RKO (cell line): ENCODE results near the gene WDR62.
"Not testable (repeated sequence)": the region's sequence is repeated elsewhere in the genome, so short reads cannot be mapped to it uniquely, and the experiment has no call there.

Experiments used
- DNase-seq: peaks from one replicate; pipeline ENCODE4 v3.0.0-alpha.2; 2016; ENCODE audit warnings: low spot score

The WDR62 gene

DNA sequence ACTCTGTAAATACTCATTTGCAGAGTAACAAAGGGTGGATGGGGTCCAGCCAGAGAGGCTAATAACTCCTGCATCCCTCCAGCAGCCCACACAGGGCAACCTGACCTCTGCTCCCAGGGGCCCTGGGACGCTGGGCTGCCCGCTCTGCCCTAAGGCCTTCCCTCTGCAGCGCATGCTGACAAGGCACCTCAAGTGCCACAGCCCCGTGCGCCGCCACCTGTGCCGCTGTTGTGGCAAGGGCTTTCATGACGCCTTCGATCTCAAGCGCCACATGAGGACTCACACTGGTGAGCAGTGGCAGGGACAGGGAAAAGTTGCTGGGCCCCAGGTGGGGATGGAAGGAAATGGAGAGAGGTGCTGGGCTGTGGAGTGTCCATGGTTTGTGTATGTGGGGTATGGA is 58.0 kb downstream of the WDR62 start:
- no peak for DNase-seq

GRCh38 chr19:36113425-36113824 is 58.7 kb downstream of the WDR62 start:
- DNase-seq = no peak

DNA sequence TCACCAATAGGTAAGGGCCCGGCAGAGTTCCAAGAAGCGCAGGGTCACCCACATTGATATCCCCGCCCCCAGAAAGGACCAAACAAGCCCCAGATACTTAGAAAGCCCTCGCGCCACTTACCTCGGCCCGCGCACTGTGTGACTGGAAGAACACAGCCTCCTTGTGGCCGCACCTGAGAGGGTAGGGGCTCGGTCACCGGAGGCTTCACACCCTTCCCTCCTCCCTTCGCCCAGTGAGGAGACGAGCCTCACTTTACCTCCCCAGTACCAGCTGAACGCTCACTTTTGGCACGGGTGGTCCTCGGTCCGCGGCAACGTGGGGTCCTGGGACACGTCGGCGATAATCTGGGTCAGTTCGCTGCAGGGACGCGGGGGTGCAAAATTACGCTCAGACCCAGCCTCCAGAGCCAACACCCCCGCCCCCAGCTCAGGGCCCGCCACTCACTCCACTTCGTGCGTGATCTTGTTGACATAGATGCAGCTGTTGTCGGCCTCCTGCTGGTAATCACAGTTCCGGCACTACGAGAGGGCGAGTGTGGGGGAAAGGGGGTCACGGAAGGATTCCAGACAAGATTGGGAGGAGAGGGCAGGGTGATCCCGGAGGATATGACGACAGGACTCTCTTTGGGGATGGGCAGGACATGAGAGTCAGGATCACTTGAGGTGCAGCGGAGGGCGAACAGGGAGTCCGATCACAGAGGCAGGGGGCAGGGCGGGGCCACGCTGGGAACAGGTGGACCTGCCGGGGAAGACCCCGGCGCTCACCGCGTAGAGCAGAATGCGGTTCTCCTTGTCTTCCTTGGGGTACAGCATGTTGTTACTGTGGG is 59.4 kb downstream of the WDR62 start:
- peak; percentile 48 for DNase-seq

DNA sequence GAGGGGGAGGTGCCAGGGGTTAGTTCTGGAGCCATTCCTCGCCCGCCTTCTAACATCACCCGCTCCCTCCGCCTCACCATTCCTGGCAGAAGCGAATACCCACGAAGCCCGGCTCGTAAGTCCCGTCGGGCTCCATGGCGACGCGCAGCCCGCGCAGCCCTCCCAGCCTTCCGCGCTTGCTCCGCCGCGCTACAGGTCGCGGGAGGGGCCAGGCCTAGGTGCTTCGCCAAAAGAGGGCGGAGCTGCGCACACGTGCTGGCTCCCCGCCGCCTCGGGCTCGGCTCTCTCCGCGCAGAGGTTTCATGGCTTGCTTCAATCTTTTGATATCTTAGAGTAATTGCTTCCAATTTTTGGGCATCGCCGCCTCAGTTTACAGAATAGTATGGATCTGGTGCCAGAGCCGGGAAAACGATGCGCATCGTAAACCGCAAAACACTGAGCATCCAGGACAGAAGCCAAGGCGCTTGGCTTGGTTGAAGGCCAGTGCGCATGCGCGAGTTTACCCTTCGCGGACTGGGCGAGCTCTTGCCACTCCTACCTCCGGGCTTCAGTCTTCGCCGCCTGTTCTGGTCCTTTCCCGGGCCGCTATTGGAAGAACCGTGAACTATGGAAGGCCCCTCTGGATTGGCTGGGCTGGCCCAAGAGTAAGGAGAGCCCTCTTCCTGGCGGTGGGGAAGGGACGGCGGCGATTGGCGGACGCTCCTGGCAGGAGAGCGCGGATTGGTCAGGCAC is 60.2 kb downstream of the WDR62 start, which contains the start of gene POLR2I:
POLR2I (minus strand) TSS at position 155 of the 732 bp plus-strand sequence; CDS start at position 136, 19 bp downstream.
- peak; percentile 100 for DNase-seq

- peak; percentile 43 for DNase-seq
Observed at GRCh38 chr19:36115453-36116343, 61.0 kb downstream of the WDR62 start, which contains the start of gene TBCB. TBCB (plus strand) TSS chr19:36115468; CDS start chr19:36115561, 93 bp downstream.

GRCh38 chr19:36116344-36116637 is 61.6 kb downstream of the WDR62 start:
- DNase-seq = no peak

DNA sequence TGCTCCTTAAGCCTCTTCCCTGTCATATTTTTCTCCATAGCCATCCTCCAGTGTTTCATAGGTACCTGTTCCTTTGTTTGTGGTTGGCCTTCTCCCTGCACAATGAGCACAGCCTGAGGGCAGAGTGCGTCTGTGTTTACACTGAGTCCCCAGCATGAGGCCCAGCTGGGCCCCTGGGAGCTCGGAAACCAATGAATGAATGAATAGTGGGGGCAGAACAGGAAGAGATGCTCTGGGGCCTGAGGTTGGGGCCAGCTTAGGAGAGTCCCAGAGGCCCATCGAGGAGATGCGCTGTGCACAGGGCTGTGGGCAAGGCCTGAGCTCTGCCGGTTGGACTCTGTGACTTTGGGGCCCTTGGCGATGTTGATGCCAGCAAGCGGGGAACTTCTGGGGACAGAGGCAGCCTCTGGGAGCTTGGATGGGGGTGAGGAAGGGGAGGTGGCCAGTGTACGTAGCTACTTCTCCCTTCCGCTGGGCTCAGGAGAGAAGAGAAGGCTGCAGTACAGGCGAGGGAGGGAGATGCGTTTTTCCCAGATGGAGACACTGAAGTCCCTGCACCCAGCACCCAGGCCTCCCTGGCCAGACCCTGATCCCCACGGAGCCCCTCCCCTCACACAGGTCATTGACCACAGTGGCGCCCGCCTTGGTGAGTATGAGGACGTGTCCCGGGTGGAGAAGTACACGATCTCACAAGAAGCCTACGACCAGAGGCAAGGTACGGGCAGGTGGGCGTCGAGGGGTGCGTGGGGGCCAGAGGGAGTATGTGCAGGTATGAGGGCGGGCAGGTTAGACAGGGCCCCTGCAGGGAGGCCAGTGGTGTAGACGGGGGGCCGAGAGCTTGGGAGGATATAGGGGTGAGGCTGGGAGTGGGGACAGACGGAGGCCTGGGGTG is 65.6 kb downstream of the WDR62 start:
- no peak for DNase-seq

- no peak for DNase-seq
Observed at GRCh38 chr19:36120984-36121358, 66.3 kb downstream of the WDR62 start.

- DNase-seq = no peak
Observed at GRCh38 chr19:36121486-36122124, 66.9 kb downstream of the WDR62 start.

- DNase-seq = no peak
Observed at GRCh38 chr19:36125557-36125956, 70.9 kb downstream of the WDR62 start.

DNA sequence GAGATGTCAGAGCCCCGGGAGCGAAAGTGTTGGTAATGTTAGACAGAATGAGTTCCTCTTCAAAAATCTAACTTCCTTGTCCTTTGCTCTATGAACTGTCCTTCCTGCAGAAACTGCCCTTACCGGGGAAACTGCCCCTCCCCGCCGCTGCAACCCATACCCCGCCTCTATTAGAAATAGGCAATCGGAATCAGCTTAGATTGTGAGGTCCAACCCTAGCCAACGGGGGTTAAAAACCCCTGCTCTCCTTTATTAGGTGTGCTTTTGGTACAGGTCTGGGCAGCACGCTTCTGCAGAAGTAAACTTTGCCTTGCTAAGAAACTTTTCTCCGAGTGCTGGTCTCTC is 73.7 kb downstream of the WDR62 start:
- DNase-seq = no peak

- DNase-seq = not testable (repeated sequence)
Observed at GRCh38 chr19:36131221-36131620, 76.5 kb downstream of the WDR62 start.

DNA sequence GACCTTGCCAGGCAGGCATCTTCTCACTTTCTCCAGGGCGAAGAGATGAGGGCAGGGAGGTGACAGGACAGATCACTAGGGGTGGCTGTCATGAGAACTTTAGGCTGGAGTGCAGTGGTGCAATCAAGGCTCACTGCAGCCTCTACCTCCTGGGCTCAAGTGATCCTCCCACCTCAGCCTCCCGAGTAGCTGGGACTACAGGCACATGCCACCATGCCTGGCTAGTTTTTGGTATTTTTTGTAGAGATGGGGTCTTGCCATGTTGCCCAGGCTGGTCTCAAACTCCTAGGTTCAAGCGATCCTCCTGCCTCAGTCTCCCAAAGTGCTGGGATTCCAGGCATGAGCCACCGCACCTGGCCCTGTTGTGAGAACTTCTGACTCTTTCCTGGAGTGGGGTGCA is 80.2 kb downstream of the WDR62 start:
- DNase-seq = not testable (repeated sequence)

- peak; percentile 62 for DNase-seq
Observed at GRCh38 chr19:36136964-36137686, 82.4 kb downstream of the WDR62 start.

DNA sequence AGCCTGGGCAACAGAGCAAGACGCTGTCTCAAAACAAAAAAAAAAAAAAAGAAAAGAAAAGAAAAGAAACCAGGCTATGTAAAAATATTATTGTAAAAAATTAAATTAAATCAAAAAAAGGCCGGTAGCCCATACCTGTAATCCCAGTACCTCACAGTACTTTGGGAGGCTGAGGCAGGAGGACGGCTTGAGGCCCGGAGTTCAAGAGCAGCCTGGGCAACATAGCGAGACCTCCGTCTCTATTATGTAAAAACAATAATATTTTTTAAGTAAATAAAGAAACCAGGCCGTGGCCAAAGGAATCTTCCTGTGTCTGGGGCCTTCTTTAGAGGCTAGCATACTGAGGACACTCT is 84.4 kb downstream of the WDR62 start:
- DNase-seq = no peak

DNA sequence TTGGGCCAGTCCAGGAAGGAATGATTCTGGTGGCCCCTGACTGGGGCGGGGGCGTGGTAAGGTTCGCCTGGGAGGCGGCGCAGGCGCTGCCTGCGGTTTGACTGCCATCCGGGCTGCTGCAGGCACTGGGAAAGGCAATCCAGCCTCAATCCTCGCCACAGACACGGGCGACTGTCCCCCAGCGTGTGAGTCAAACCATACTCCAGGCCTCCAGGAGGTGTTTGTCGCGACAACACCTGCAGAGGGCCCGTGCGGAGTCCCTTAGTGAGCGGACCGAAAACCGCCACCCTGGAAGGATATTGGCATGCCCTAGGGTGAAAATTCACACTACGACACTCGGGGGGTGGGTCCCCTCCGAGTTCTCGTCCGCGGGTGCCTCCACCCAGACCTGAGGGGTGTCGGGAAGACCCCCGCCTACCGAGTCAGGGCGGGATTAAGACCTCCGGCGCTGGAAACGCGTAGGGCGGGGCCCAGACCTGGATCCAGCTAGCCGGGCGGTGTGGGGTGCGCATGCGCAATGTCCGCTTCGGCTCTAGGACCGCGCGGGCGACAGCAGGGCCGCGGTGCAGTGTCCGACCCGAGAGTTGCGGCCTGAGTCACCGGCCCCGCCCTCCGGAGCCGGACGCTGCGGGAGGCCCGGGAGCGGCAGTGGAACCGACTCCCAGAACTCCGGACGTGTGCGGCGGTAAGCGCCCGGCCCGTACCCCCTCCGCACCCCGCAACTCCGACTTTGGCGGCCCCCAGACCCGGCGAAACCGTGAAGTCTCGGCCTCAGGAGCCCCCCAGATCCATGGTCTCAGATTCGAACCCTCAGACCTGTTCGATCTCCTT is 85.0 kb downstream of the WDR62 start, which contains the start of gene CAPNS1:
CAPNS1 (plus strand) TSS at position 594 of the 831 bp plus-strand sequence. CDS start 946 bp downstream, outside the sequence.
- peak; percentile 96 for DNase-seq

DNA sequence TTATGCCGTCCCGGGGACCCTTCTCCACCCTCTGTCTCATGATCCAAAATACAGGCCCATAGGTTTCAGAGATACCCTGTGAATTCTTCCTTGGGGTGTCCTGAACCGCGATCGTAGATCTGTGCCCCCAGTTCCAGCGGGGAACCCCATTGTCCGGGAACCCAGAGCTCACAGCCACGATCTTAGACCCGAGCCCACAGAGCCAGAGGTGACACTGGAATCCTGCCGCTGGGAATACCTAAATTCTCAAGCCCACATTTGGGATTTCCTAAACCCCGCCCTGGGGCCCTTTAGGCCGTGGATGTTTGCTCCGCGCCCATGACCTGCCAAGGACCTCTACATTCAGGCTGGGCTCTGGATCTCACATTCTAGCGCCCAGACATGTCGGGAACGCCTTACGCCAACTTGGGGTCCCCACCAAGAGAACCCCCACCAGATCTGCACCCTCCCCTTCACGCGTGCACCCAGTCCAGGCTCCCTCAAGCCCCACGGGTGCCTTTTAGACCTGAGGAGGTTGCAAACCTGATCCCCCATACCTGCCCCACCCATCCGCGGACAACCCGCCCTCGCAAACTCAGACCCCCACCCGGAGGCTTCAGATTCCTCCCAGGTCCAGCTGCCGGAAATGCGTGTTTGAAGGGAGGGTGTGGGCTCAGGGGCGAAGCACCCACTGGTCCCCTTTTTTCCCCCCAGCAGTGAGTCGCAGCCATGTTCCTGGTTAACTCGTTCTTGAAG is 85.8 kb downstream of the WDR62 start:
- peak; percentile 57 for DNase-seq
